HG03571 (cell line): ENCODE data around the gene RGPD8.

Experiments
- ATAC-seq: cut with Tn5 transposase; IDR thresholded peaks from one replicate; pipeline ENCODE4 v1.9.1; 2021; ENCODE audit not compliant: unreplicated experiment

The RGPD8 gene

GRCh38 chr2:112339986-112340385 is 93.5 kb downstream of the RGPD8 start:
- no peak for ATAC-seq

DNA sequence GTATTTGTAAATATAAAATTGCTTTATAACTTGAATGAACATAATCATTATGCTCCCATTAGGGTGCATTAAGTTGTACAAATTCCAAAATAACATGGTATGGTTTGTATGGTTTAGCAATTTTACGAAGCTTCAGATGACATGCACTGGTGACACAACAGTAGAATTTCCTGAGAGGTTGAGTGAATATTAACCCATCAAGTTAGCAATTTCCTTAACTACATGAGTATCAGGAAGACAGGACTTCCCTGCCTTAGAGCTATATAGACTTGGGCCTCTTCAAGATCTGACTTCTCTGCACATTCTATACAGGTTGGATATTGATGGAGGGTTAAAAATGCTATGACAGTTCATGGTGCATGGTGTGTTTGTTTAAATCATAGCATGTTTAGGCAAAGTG is 97.8 kb downstream of the RGPD8 start:
- ATAC-seq, result no peak

DNA sequence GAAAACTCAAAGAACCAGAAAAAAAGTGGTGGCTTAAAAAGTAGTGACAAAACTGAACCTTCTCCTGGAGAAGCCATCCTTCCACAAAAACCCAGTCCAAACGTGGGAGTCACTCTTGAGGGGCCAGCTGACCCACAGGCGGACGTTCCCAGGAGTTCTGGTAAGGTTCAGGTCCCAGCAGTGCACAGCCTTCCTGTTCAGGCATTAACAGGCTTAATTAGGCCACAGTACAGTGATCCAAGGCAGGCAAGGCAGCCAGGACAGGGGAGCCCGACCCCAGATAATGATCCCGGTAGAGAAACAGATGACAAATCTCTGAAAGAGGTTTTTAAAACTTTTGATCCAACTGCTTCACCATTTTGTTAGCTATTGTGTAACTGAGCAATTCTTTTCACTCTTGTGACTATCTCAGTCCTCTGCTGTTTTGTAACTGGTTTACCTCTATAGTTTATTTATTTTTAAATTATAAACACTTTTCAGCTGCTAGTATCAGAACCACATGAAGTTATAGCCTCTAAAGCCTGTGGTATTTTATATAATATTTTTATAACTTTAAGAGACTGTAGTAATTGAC is 101.2 kb downstream of the RGPD8 start:
- ATAC-seq, result no peak

DNA sequence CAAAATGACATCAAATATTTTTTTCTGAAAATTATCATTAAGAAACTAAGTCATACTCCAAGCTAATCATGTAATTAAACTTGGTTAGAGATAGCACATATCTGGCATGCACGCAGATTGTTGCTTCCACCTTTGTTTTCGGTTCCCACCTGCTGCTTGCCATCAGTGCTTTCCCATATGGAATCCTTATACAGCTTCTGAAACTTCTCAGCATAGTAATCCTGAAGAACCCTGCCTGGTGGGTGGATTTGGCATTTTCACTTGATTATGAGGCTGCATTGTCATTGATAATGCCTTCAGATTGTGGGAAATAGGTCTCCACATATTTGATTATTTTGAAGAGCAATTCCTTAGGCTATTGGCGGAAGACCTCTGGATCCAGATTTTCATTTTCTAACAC is 110.5 kb downstream of the RGPD8 start:
- ATAC-seq, result no peak

DNA sequence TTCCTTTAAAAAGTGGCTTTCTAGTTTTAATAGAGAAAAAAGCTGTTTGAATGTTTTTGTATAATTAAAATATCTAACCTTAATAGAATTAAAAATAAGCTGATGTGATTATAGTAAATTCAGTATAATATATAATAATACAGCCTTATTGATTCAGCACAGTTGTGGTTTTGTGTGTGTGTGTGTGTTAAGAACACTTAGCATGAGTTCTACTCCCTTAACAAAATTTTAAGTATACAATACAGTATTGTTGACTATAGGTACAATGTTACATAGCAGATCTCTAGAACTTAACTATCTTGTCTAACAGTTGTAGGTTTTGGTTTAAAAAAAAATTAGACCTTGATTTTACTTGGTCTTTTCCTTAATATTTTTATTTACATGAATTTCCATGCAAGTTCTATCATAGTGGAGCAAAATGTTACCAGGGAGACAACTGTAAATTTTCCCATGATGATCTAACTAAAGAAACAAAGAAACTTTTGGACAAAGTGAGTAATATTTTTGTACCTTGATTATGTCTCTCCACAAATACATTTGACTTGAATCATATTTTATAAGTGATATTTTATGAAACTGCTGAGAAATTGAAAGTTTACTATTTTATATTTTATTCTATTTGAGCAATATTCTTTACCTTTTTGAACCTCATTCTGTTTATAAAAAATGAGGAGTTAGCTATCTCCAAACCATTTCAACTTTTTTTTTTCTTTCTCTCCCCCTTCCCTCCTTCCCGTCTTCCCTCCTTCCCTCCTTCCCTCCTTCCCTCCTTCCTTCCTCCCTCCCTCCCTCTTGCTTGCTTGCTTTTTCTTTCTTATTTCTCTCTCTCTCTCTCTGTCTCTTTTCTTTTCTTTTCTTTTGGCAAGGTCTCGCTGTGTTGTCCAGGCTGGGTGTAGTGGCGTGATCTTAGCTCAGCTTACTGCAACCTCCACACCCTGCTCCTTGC is 111.8 kb downstream of the RGPD8 start:
- no peak for ATAC-seq
